GM21390 (cell line): Measurements from ENCODE around the gene SH2D4B.

Source experiments
- ATAC-seq: cut with Tn5 transposase; IDR thresholded peaks from one replicate; pipeline ENCODE4 v1.9.1; 2021; ENCODE audit not compliant: unreplicated experiment

The SH2D4B gene

GRCh38 chr10:80622153-80622552 lies 84.5 kb downstream of the SH2D4B start:
- ATAC-seq, result no peak

DNA sequence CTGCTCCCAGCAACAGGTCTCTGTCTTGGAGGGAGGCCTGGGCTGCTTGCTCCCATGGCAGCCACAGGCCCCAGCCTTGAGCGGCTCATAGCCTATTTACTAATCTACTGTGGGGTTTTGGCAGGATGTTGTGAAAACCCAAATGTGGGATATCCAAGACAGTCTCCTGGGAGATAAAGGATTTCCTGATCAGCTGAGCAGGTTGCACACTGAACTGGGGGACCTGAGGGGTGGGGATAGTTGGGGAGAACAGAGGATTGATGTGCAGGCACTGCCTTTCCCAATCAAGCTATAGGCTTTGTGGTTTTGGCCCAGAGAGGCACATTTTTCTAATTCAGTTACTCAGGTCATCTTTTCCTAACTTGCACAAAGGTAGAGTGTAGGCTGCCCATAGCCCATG lies 92.6 kb downstream of the SH2D4B start:
- ATAC-seq, result no peak

DNA sequence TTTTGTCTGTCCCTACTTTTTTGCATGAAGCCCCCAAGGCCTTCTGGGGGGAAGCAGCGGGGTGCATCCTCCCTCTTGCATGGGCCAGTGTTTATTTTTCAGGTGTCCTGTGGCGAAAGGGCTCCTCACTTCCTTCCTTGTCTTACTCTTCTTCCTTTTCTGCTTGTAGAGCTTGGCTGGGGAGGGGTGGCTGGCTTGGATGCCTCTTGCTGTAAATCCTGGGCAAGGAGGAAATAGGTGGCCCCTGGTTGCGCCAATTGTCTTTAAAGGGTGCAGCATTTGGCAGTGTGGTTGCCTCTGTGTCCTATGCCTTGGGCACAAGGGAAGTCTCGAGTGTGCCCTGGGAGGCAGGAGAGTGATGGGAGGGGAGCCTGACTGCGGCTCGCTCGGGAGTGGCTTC lies 95.0 kb downstream of the SH2D4B start:
- no peak for ATAC-seq

DNA sequence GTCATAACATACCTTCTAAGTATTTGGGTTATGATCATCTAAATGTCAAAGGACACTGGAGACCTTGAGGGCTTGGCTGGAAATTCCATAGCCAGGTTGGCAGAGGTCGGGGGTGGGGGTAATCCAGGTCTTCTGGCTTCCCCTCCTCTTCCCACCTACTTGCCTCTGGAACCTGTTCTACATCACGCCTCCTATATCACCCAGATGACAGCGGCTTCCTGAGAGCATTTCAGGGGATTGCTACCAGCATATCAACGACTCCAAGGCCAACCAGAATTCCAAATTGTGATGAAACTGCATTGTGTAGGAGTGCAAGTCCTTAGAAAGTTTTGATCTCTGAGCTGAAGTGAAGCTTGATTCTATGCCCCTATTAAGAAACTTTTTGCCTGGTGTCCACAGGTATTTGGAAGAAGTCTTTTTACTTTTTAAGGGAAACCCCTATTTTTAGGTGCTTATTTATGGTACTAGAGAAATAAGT lies 95.7 kb downstream of the SH2D4B start:
- no peak for ATAC-seq

DNA sequence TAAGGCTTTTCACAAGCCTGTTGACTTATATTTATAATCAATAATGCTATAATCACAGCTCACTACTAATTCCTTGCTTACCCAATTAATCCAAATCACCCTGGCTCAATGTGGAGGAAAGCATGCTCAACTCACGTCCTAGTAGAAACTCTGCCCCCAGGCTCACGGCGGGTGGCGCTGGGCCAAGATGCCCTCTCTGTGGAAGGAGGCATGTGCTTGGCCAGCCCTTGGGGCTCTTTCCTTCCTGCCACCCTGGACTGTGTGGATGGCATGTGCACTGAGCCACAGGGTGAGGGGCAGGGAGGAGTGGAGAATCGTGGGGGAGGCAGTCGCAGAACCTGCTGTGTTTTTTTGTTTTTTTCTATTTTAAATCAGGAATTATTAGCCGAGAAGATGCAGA lies 96.2 kb downstream of the SH2D4B start:
- ATAC-seq, result no peak

DNA sequence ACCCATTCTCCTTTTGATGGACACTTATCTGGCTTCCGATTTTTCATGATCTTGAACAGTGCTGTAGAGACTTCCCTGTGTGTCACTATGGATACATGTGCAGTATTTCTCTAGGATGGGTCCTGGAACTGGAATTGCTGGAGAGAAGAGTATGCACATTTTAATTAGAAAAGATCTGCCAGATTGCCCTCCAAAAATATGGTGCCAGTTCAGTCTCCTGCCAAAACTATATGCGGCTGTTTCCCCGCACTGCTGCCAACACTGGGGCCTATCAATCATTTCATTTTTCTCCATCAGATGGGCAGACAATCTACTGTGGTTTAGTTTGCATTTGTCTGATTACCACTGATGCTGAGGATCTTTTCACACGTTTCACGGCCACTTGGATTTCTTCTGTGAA lies 105.0 kb downstream of the SH2D4B start:
- no peak for ATAC-seq

DNA sequence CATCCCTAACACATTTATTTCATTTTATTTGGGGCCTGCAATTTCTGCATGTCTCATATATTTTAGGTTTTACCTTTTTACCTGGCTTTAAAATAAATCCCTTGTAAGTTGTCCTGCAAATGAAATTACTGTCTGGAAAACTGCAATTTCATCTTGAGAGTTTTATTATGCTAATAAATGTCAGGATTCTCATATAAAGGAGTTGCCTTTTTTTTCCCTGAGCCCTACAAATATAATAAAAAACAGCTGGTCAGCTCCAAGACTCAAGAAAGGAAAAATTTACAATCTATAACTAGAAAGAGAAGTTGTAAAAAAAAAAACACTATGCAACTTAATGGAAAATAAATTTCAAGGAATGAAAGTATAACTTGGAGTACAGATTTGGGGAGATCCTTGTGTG lies 108.7 kb downstream of the SH2D4B start:
- ATAC-seq, result no peak

- no peak for ATAC-seq
Measured at GRCh38 chr10:80647173-80647833, 109.6 kb downstream of the SH2D4B start.

- ATAC-seq, result no peak
Measured at GRCh38 chr10:80648106-80648505, 110.4 kb downstream of the SH2D4B start.

DNA sequence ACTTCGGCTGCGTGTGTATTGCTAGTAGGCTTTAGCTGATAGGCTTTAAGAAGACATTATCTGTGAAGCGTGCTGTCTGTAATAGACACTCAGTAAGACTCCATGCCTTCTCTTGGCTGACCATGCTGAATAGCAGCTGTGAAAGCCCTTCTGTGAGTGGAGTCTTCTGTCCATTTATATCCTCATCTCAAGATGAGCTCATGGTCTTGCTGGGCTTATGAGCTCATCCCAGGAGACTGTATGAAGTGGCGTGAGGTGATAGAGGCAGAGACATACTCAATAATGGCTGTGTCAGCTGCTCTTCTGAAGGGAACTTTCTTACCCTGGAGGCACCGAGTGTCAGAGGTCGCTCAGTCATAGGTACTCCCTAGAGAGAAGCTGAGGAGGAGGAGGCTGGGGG lies 111.5 kb downstream of the SH2D4B start:
- ATAC-seq, result no peak

DNA sequence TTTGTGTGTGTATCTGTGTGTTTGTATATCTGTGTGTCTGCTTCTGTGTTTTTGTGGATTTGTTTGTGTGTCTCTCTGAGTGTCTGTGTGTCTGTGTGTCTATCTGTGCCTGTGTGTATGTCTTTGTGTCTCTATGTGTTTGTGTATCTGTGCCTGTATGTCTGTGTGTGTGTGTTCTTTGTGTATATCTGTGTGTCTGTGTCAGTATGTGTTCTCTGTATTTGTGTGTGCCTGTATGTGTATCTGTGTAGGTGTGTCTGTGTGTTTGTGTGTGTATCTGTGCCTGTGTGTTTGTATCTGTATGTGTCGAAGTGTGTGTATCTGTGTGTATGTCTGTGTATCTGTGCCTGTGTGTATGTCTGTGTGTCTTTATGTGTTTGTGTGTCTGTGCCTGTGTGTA lies 118.2 kb downstream of the SH2D4B start:
- ATAC-seq, result no peak

GRCh38 chr10:80658068-80658467 lies 120.4 kb downstream of the SH2D4B start:
- ATAC-seq, result no peak

DNA sequence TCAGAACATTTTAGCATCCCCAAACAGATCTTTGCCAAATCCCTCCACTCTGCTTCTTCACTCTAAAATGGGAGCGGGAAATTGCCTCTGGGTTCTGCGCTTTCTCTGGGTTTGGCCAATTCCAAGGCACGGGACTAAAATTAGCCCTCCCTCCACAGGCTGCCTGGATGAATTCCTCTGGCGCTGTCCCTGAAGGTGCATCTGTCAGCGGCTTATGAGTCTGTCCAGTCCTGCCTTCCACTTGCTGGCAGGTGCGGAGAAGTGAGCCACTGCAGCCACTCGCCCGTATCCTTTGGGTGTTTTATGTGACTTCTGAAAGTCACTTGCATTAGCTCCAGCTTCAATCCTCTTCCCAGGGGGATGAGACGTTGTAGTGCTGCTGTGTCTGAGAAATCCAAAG lies 121.6 kb downstream of the SH2D4B start:
- ATAC-seq, result no peak

DNA sequence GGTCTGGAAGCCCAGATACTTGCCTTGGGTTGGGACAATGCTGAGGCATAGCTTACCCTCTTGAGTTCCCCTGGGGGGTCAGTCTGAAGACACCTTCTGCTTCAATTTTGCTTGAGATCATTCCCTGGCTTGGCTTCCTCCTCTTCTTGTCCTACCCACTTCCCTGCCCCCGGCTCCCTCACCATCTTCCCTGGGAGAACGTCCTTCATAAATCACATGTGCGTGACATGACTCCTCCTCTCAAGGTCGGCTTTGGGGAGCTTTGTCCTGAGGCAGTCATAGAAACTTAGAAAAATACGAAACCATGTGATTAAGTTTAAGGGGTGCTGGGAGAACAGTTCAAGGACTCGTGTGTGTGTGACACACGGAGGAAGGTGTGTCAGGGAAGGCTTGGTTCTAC lies 122.6 kb downstream of the SH2D4B start:
- ATAC-seq, result no peak

- ATAC-seq, result no peak
Measured at GRCh38 chr10:80660736-80661135, 123.0 kb downstream of the SH2D4B start.

- no peak for ATAC-seq
Measured at GRCh38 chr10:80661526-80661925, 123.8 kb downstream of the SH2D4B start.

DNA sequence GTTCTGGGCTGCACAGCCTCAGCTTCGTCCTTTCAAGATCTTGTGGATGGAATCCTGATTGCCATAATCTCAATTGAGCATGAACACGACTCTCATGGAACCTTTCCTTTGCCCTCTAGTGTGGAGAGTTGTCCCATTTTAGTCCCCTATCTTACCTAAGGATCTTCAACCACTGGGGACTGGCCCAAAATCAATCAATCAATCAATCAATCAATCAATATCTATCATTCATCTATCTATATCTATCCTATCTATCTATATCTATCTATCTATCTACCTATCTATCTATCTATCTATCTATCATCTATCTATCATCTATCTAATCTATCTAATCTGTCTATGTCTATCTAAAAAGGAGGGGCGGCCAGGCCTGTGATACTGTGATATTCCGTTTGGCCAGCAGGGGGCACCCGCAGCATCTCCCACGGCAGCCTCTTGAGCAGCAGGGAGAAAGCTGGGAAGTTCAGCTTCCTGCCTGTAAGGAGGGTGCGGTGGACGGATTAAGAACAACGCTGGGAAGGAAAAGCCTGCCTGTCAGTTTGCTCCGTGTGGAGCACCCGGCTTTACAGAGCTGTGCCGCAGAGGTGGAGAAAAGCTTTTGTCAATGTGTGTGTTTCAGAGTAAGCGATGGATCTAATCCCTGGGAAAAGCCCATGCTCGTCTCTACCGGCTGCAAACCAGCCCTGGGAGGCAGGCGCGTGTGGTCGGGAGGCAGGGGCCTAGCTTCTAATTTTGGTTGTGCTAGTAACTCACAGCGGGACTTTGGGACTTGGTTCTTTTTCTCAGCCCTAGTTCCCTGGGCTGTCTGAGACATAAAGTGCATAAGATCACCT lies 124.9 kb downstream of the SH2D4B start:
- peak; percentile 78 for ATAC-seq

- peak; percentile 66 for ATAC-seq
Measured at GRCh38 chr10:80664071-80664680, 126.5 kb downstream of the SH2D4B start.

DNA sequence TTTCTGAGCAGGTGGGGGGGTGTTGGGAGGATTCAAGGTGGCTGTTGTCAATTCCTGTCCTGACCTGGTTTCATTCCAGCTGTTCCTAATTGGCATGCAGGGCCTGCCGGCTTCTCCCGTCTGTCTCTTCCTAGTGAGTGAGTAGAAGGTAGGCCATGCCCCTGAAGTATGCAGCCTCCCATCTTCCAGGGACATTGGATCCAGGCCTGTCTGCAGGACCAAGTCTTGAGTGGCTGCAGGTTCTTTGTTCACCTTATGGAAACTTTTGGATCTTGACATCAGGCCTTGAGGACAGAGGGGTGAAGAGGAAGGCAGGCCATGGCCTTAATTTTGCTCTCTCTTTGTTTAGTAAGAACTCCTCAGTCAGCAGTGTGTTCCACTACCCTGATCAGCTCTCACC lies 131.8 kb downstream of the SH2D4B start:
- no peak for ATAC-seq

- no peak for ATAC-seq
Measured at GRCh38 chr10:80670774-80671173, 133.1 kb downstream of the SH2D4B start.

- no peak for ATAC-seq
Measured at GRCh38 chr10:80671847-80672246, 134.1 kb downstream of the SH2D4B start.

DNA sequence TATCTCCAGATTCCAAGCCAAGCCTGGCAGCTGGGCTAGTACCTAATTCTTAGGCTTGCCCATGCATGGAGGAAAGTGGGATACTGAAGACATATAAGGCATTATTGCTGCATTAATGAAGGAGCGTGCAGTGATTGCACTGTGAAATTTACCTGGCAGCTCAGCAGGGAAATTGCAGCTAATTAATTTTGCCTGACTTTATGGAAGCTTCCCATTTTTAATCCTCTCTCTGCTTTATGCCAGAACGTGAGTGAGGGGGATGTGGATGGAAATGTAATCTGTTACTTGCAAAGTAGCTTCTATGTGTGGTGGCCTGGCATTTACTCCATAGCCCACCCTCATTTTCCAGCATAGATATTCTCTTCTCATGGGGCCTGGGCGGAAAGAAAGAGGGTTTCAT lies 134.9 kb downstream of the SH2D4B start:
- no peak for ATAC-seq
